Measurements from ENCODE around the gene METTL16. TPM values are rescaled to one million over a fixed set of nuclear protein-coding genes. Genes with fewer than 3 reads are reported as not detected.

Gene METTL16
- polyA plus RNA-seq, 1 donor (not counting 4 experiments of a cell fraction or from before 2014, with no cell fraction given): 16.6 TPM

GRCh38 chr17:2388683-2389055 lies 123.0 kb downstream of the METTL16 start:
- peaks cover 8 to 20% of the 10 kb centered on the region in 2 experiments for H3K36me3 ChIP-seq (ENCODE audit: control insufficient read depth in 2 of 2, extremely low read depth in 1 of 2, insufficient read depth in 2 of 2, low read length in 2 of 2)
- no peaks in the 10 kb centered on the region for H3K9me1 ChIP-seq (ENCODE audit: control insufficient read depth, extremely low read depth, insufficient read depth, low read length)
- FAIRE-seq: no peak
- no peak overlapping the region for H3K9ac ChIP-seq (ENCODE audit: control insufficient read depth, extremely low read depth, insufficient read depth, low read length)
- H3K4me2 ChIP-seq (ENCODE audit: control insufficient read depth, extremely low read depth, insufficient read depth, low read depth, low read length): no peak overlapping the region
- no peak overlapping the region for H3K27ac ChIP-seq (ENCODE audit: control insufficient read depth, insufficient read depth, low read length)
- no peak for DNase-seq (ENCODE audit: low read depth, low spot score)
- no peaks in the 10 kb centered on the region for H4K20me1 ChIP-seq (ENCODE audit: control insufficient read depth, extremely low read depth, insufficient read depth, low read length)
- dilution Hi-C loops (cut with MboI; ENCODE audit: extremely low pct_ligation_motif_present, low sequenced_read_pairs): no loop called here
- H3K4me3 ChIP-seq (ENCODE audit: control insufficient read depth in 2 of 3, extremely low read depth in 1 of 3, insufficient read depth in 2 of 3, low read depth in 1 of 3, low read length in 3 of 3): no peak overlapping the region
- no peaks in the 10 kb centered on the region for H3K79me2 ChIP-seq (ENCODE audit: control insufficient read depth, insufficient read depth, low read length)
- H3K27me3 ChIP-seq (ENCODE audit: control insufficient read depth, extremely low read depth, insufficient read depth, low read length): no peaks in the 10 kb centered on the region
- H3K4me1 ChIP-seq (ENCODE audit: control insufficient read depth, extremely low read depth, insufficient read depth, low read length): peaks cover 4% of the 10 kb centered on the region
- H3K9me3 ChIP-seq (ENCODE audit: control insufficient read depth, low read depth, low read length): no peaks in the 10 kb centered on the region
- no peak overlapping the region for H2AFZ ChIP-seq (ENCODE audit: control insufficient read depth, low read length)
- TF ChIP-seq EZH2 (IDR thresholded peaks at IDR 0.05; ENCODE audit: low read length) (no peak), CTCF (optimal IDR thresholded peaks at IDR 0.05 in 1 of 3, IDR thresholded peaks at IDR 0.05 in 1 of 3, conservative IDR thresholded peaks at IDR 0.05 in 1 of 3; ENCODE audit: extremely low read depth in 1 of 3, insufficient read depth in 2 of 3, low read length in 3 of 3) (no peak)

- Histone ChIP-seq H3K4me2 (ENCODE audit: control insufficient read depth, extremely low read depth, insufficient read depth, low read depth, low read length) (no peak overlapping the region), H3K4me1 (ENCODE audit: control insufficient read depth, extremely low read depth, insufficient read depth, low read length) (peaks cover 4% of the 10 kb centered on the region), H3K79me2 (ENCODE audit: control insufficient read depth, insufficient read depth, low read length) (no peaks in the 10 kb centered on the region), H3K4me3 (ENCODE audit: control insufficient read depth in 2 of 3, extremely low read depth in 1 of 3, insufficient read depth in 2 of 3, low read depth in 1 of 3, low read length in 3 of 3) (no peak overlapping the region), H4K20me1 (ENCODE audit: control insufficient read depth, extremely low read depth, insufficient read depth, low read length) (no peaks in the 10 kb centered on the region), H3K9ac (ENCODE audit: control insufficient read depth, extremely low read depth, insufficient read depth, low read length) (no peak overlapping the region), H3K27ac (ENCODE audit: control insufficient read depth, insufficient read depth, low read length) (no peak overlapping the region), H3K9me1 (ENCODE audit: control insufficient read depth, extremely low read depth, insufficient read depth, low read length) (no peaks in the 10 kb centered on the region), H2AFZ (ENCODE audit: control insufficient read depth, low read length) (no peak overlapping the region), H3K36me3 (ENCODE audit: control insufficient read depth in 2 of 2, extremely low read depth in 1 of 2, insufficient read depth in 2 of 2, low read length in 2 of 2) (peaks cover 10 to 25% of the 10 kb centered on the region in 2 experiments), H3K27me3 (ENCODE audit: control insufficient read depth, extremely low read depth, insufficient read depth, low read length) (no peaks in the 10 kb centered on the region), H3K9me3 (ENCODE audit: control insufficient read depth, low read depth, low read length) (no peaks in the 10 kb centered on the region)
- TF ChIP-seq EZH2 (IDR thresholded peaks at IDR 0.05; ENCODE audit: low read length) (no peak), CTCF (optimal IDR thresholded peaks at IDR 0.05 in 1 of 3, IDR thresholded peaks at IDR 0.05 in 1 of 3, conservative IDR thresholded peaks at IDR 0.05 in 1 of 3; ENCODE audit: extremely low read depth in 1 of 3, insufficient read depth in 2 of 3, low read length in 3 of 3) (no peak)
- FAIRE-seq (no peak), DNase-seq (ENCODE audit: low read depth, low spot score) (no peak)
- dilution Hi-C loops (cut with MboI; ENCODE audit: extremely low pct_ligation_motif_present, low sequenced_read_pairs): no loop called here
Observed at GRCh38 chr17:2388020-2388682, 123.5 kb downstream of the METTL16 start.
